Spleen (tissue), 7 donors: ENCODE measurements around the gene AQP4.

ENCODE experiments used
- CTCF ChIP-seq, 11 experiments: fragments of 200-600 bp in 7 of 11; fragments of 450-650 bp in 4 of 11; sonication (generic) in 4 of 11; IDR thresholded peaks in 8 of 11; conservative IDR thresholded peaks in 3 of 11; 1 replicate in 7 of 11; 2 replicates in 4 of 11; pipeline versions ENCODE4 v1.4.0 to v1.8.0; 2016 to 2021; ENCODE audit warnings: antibody characterized with exemption in 11 of 11, inconsistent platforms in 4 of 11, mild to moderate bottlenecking in 1 of 11
- POLR2A ChIP-seq, 3 donors: fragments of 450-650 bp; IDR thresholded peaks; one replicate each; pipeline ENCODE4 v1.5.1; 2017; ENCODE audit warnings: antibody characterized with exemption in 3 of 3, mild to moderate bottlenecking in 1 of 3
- POLR2AphosphoS5 ChIP-seq, 3 donors: sonication (generic); formaldehyde crosslinking; IDR thresholded peaks; one replicate each; pipeline ENCODE4 v1.5.1; 2017; ENCODE audit warnings: antibody characterized with exemption in 3 of 3
- donor health status: DM: no; HTN: no; CAD: no; lungs with moderate emphysema.
- donor health status: DM: no; HTN: no; CAD: no.
- donor health status: DM: no; HTN: no; CAD: no.

GRCh38 chr18:26874283-26874682 lies 8.8 kb upstream of the AQP4 start:
- no peak for TF ChIP-seq CTCF (IDR thresholded peaks at IDR 0.05 in 8 of 11, conservative IDR thresholded peaks at IDR 0.05 in 3 of 11)
- no peak for TF ChIP-seq POLR2A (IDR thresholded peaks at IDR 0.05)
- no peak for TF ChIP-seq POLR2AphosphoS5 (IDR thresholded peaks at IDR 0.05)
